GM11168 (cell line): ENCODE measurements around the gene RNF212B.
"Not testable (repeated sequence)": the region's sequence is repeated elsewhere in the genome, so short reads cannot be mapped to it uniquely, and the experiment has no call there.

Experiments
- in situ Hi-C: fragments of 300-500 bp; cut with MboI; formaldehyde crosslinking; loops from one replicate; pipeline ENCODE4 v1.12.0; 2022; ENCODE audit warnings: low sequenced_read_pairs; ENCODE audit not compliant: unreplicated experiment

The RNF212B gene

GRCh38 chr14:23241061-23241715 lies 3.5 kb downstream of the RNF212B start:
- in situ Hi-C loops = not testable (repeated sequence)

- in situ Hi-C loops = no loop called here
Observed at GRCh38 chr14:23242076-23242475, 4.3 kb downstream of the RNF212B start.

- in situ Hi-C loops = no loop called here
Observed at GRCh38 chr14:23243066-23243465, 5.3 kb downstream of the RNF212B start.

GRCh38 chr14:23245282-23245681 lies 7.5 kb downstream of the RNF212B start:
- in situ Hi-C loops = no loop called here

DNA sequence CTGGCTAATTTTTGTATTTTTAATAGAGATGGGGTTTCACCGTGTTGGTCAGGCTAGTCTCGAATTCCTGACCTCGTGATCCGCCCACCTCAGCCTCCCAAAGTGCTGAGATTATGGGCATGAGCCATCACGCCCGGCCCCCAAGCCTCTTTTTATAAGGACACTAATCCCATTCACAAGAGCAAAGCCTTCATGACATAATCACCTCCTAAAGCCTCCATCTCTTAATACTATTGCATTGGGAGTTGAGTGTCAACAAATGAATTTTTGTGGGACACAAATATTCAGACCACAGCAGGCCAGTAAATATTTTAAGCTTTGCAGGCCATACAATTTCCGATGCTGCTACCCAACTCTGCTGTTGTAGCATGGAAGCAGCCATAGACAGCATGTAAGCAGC lies 10.9 kb downstream of the RNF212B start:
- in situ Hi-C loops = no loop called here

DNA sequence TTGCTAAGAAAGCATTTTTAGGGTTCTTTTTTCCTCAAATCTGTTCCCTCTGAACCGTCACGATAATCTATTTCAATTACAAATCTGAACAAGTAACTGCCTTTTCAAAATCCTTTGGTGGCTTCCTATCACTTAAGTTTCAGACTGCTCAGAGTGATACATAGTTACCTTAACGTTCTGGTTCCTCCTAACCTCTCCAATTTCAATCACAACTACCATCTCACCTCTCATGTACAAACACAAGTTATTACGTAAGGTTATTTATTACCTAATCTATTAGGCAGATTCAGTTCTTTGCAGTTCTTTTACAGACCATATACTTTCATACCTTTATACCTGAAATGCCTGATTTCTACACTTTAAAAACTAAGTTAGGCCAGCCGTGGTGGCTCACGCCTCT lies 12.1 kb downstream of the RNF212B start:
- in situ Hi-C loops = no loop called here

DNA sequence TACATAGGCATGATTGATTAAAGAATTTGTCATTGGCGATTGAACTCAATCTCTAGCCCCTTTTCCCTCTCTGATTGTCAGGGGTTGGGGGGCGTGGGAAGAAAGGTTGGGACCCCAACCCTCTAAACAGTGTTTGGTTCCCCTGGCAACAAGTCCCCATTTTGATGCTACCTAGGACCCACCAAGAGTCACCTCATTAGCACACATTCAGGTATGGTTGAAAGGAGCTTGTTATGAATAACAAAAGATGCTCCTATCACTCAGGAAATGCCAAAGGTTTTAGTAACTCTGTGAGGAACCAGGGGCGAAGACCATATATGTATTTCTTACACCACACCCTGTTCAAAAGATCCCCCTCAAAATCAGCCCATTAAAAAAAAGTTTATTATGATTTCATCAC lies 14.3 kb downstream of the RNF212B start:
- in situ Hi-C loops = no loop called here

DNA sequence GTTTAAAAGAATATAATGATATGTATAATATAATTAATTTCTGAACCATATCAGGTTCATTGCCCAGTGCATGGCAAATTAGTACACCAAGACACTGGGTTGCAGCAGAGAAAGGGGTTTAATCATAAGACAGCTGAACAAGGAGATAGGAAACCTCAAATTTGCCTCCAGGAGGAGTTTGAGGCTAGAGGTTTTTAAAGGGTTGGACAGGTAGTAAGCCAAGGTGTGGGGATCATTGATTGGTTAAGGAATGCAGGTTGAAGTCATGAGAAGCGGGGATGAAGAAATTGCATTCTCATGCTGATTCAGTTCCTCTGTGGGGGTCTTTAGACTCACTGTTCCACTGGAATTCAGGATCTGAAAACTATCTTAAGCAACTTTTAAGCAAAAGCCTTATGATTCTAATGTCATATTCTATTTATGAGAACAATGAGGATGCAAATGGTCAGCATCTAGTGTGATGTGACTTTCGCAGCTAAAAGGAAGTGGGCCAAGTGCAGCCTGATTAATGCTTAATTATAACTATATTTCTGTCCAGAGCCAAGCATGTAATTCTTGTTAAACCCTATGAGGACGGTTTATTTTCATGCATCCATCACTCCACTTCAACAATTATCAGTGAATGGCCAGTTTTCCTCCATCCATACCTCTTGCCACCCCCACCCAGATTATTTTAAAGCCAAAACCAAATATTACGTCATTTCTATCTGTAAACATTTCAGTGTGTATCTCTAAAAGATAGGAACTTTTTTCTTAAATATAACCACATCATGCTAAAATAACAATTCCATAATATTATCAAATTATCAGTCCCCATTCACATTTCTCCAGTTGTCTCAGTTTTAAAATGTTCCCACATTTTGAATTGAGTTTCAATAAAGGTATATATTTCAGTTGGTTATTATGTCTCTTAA lies 14.9 kb downstream of the RNF212B start:
- in situ Hi-C loops = no loop called here

- in situ Hi-C loops = no loop called here
Observed at GRCh38 chr14:23258256-23258655, 20.5 kb downstream of the RNF212B start.

DNA sequence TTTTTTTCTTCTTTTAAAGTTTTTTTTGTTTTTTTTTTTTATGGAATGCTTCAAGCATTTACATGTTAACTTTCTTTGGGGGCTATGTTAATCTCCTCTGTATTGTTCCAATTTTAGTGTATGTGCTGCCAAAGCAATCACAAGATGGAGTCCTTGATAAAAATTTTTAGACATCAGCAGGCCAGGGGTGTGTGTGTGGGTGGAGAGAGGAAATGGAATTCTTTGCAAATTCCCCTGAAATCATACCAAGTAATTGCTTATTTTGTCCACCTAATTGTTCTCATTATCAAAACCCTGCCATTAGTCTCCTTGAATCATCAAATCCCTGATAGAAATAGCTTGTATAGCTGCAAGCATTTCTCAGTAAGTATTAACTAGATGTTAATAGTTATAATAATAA lies 21.7 kb downstream of the RNF212B start:
- in situ Hi-C loops = no loop called here

DNA sequence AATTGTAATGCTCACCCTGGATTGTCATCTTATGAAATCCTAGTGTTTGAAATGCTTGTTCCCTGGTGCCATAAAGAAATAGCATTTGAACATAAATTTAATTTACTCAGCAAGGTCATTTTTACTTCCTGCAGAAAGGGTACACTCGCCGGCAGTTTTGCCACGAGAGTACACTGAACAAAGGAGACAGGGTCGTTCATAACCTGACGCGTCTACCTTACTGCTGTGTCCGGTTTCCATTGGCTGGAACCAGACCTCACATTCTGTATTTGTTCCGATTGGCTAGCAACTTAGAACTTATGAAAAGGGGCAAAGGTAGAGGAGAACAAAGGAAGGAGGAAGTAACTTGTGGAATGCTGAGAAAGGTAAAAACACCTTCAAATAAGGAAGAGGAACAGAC lies 23.1 kb downstream of the RNF212B start:
- in situ Hi-C loops = not testable (repeated sequence)

GRCh38 chr14:23269193-23269592 lies 31.5 kb downstream of the RNF212B start:
- in situ Hi-C loops = no loop called here

- in situ Hi-C loops = no loop called here
Observed at GRCh38 chr14:23275412-23275811, 37.7 kb downstream of the RNF212B start.

DNA sequence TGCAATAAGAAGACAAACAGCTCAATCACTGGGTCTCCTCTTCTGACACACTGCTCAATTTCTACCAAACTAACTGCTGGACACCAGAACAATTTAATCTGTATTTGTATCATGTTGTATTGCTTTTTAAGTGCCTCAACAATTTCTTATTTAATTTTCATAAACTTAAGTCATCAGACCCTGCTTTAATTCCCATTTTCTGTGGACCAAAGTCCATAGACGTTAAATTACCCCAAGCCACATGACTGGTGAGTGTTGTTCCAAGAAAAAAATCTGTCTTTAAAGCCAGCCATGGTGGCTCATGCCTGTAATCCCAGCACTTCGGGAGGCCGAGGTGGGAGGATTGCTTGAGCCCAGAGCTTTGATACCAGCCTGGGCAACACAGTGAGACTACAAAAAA lies 39.5 kb downstream of the RNF212B start:
- in situ Hi-C loops = no loop called here

GRCh38 chr14:23277928-23278327 lies 40.2 kb downstream of the RNF212B start:
- in situ Hi-C loops = not testable (repeated sequence)

DNA sequence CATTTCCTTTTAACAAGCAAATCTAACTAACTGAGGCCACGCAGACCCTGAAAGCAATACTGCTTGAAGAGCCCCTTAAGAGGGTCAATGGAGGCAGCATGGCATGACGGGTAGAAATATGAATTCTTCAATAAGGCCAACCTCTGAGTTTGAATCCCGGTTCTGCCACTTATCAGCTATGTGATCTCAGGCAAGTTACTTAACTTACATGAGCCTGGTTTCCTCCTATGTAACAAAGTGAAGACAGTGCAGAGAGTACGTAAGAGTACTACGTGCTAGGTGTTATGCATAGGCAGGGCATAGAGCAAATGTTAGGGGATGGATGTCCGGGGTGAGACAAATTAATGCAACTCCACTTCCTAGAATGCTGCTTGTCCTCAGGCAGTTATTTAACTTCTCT lies 43.5 kb downstream of the RNF212B start:
- in situ Hi-C loops = no loop called here

DNA sequence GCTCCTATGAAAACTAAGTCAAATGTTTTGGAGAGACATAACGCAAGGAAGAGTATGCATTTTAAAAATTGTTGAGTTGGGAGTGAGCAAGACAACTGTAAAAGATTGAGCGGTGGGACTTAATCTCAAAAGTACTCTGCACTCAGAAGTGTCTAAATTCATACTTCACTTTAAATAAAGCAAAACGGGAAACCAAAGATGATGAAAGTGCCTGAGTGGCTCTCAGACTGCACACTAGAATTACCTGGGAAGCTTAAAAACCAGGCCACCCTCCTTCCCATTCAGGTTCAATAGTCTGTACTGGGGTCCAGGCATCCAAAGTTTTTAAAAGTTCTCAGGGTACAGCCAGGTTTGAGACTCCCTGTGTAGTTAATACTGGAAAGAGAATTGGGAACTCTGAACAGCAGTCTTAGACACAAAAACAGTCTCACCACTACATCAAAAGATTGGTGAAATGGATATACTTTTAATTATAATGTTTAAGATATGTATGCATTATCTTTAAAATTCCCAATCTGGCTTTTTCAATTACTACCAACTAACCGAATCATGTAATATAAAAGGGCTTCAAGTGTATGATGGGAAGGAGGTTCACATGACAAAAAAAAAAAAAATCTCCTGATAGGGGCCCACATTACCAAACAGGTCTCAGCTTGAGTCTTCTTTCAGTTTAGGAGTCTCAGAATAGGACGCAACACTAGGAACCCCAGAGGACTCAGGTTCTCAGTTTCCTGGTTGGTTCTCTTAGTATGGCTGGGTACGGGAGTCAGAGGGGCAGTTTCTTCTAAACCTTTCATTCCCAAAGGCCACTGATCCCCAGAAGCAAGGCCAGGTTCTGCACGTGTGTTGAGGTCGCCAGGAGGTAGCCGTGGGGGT lies 47.2 kb downstream of the RNF212B start:
- in situ Hi-C loops = no loop called here

DNA sequence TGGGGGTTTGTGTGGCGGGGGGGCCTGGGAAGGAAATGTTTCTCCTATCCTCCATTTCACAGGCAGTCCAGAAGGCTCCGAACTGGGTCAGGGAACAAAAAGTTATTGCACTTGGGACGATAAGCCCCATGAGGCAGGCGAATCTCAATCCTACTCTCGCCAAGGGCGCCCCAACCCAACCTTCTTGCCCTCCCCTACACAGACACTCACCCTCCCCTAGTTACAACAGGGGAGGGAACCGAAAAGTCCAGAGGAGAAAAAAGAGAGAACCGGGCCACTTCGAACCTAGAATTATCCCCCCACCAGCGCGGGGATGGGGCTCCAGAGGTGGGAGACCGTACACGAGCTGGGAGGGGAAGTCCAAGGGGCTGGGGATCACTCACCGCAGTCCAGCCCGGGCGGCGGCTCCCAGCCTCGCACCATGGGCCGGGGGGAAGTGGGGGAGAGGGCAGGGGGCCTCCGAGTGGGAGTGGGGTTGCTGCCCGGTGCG lies 47.8 kb downstream of the RNF212B start:
- in situ Hi-C loops = no loop called here

DNA sequence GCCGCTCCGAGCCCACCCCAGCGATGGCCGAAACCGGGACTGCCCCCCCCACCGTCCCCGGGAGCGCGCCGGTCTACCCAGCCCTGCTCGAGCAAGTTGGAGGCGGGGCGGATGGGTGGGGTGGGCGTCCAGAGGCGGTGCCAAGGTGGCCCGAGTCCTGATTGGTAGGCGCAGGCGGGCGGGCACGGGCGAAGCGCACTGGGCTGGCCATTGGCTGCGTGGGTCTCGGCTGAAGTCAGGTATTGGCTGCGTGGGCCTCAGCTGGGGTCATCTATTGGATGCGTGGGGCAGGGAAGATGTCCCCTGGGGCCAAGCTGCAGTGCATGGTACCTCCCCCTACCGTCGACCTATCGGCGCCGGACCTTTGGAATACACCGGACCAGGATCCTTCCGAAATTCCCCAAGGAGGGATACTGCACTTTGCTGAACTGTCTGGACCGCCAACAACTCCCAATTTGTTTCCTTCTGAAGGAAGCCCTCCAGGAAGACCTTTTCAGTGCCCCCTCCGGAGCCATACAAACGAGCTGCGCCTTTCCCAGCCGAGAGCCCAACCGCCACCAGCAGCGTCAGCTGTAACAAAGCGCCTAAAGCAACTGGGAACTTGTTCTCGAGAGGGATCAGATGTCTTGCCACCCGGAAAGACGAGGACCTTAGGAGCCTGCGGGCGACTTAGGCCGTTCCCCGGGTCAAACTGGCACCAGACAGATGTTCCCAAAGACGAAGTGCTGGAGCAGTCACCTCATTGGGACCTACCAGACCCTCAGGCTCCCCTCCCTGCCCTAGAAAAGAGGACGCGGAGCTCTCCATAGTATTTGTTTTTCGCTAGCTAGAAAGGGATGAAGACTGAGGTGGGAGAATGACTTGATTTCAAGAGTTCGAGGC lies 48.5 kb downstream of the RNF212B start, which contains the start of gene HOMEZ:
HOMEZ (minus strand) TSS at position 113 of the 882 bp plus-strand sequence. CDS start 180 bp downstream, outside the sequence.
- in situ Hi-C loops = no loop called here
